ENCODE data around the gene LGALS3BP. TPM values are rescaled to one million over a fixed set of nuclear protein-coding genes. Genes with fewer than 3 reads are reported as not detected.

Gene LGALS3BP
- total and polyA plus RNA-seq, 10 donors, result 33.6 to 188 (median 100) TPM

DNA sequence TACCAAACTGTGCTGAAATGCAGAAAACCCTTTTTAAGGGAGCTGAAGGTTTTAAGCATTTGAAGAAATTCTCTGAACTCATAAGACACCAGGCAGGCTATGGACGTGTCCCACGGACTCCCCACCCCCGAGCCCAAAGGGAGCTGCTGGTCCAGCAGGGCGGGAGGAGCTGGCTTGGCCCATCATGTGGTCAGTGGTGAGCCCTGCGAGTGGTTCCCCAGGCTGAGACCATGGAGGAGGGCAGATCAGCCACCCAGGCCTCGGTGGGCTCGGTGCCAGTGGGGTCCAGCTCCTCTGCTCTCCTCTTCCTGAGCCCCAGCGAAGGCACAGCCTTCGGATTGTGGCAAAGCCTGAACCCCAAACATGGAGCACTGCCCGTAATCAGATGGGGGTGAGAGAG, 27.0 kb downstream of the LGALS3BP start:
- DNase-seq, result no peak
- intact Hi-C loops (cut with DNase I; ENCODE audit: low total_unique reads), result no loop called here
- no peak overlapping the region for H3K27ac ChIP-seq
- WGBS, 5 donors, result 87 to 95% (median 92%) methylated on average over 4 to 10 of the region's 10 CpGs
- H3K36me3 ChIP-seq, result no peaks in the 10 kb centered on the region
- H3K9me3 ChIP-seq, result peaks cover 0 to 24% (median 17%) of the 10 kb centered on the region in 8 donors
- H3K27me3 ChIP-seq (replicated peaks in 1 of 7), result peaks cover 0 to 6% (median 0%) of the 10 kb centered on the region in 7 donors
- TF ChIP-seq CTCF (IDR thresholded peaks at IDR 0.05 in 8 of 11, conservative IDR thresholded peaks at IDR 0.05 in 3 of 11) (no peak), POLR2A (IDR thresholded peaks at IDR 0.05) (no peak), POLR2AphosphoS5 (IDR thresholded peaks at IDR 0.05) (no peak)
- peaks cover 0 to 13% (median 6%) of the 10 kb centered on the region in 6 donors for H3K4me1 ChIP-seq
- no peak overlapping the region for H3K4me3 ChIP-seq

DNA sequence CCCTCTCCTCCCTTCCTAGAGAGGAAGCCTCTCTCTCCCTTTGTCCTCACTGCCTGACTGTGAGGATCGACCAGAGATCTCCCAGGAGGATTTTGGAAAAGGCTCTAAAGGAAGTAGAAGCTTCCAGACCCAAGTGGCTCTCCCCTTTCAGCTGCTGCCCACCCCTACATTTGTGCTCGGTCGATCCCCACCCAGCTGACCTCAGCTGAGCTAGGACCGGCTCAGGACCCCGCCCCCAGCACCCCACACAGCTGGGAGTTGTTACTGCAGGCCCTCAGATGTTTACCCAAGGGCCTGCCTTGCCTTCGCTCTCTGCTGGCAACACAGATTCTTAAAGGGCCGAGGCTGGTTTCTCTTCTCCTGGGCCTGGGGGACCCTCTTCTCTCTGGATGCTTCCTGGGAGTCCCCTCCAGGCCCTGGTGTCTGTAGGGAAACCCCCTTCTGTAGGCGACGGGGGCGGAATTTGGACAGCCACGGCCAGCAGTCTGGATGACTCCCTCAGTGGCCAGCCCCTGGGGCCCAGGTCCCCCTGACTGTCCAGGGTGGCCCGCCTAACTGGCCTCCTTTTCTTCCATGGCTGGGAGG, 27.7 kb downstream of the LGALS3BP start:
- peaks cover 2 to 20% (median 7%) of the 10 kb centered on the region in 6 donors for H3K4me1 ChIP-seq
- intact Hi-C loops (cut with DNase I; ENCODE audit: low total_unique reads), result no loop called here
- H3K4me3 ChIP-seq, result no peak overlapping the region
- H3K27me3 ChIP-seq (replicated peaks in 1 of 7), result peaks cover 0 to 6% (median 0%) of the 10 kb centered on the region in 7 donors
- 58 to 86% (median 71%) methylated on average over 11 to 12 of the region's 12 CpGs for WGBS, 5 donors
- H3K27ac ChIP-seq, result peak overlapping the region in 5 of 8 donors; percentile 0 to 31 (median 8)
- no peaks in the 10 kb centered on the region for H3K36me3 ChIP-seq
- TF ChIP-seq POLR2A (IDR thresholded peaks at IDR 0.05) (no peak), POLR2AphosphoS5 (IDR thresholded peaks at IDR 0.05) (no peak), CTCF (IDR thresholded peaks at IDR 0.05 in 8 of 11, conservative IDR thresholded peaks at IDR 0.05 in 3 of 11) (no peak)
- H3K9me3 ChIP-seq, result peaks cover 0 to 24% (median 17%) of the 10 kb centered on the region in 8 donors
- no peak for DNase-seq

DNA sequence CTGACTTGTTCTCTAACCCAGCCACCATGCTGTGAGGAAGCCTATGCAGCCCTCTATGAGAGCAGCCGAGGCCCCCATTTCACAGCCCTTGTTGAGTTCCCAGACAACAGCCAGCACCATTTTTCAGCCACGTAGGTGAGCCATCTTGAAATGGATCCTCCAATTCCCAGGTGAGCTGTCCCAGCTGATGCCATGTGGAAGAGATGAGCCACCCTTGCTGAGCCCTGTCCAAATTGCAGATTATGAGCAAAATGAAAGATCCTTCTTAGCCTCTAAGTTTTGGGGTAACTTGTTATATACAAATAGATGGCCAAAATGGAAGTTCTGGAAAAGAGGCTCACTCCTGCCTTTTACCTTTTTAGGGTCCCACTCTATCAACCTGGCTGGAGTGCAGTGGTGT, 28.9 kb downstream of the LGALS3BP start:
- H3K9me3 ChIP-seq, result peaks cover 0 to 24% (median 17%) of the 10 kb centered on the region in 8 donors
- no peak for DNase-seq
- intact Hi-C loops (cut with DNase I; ENCODE audit: low total_unique reads), result no loop called here
- H3K27ac ChIP-seq, result no peak overlapping the region
- 83 to 94% (median 88%) methylated on average over 2 of the region's 2 CpGs for WGBS, 5 donors
- no peak overlapping the region for H3K4me3 ChIP-seq
- peaks cover 6 to 28% (median 16%) of the 10 kb centered on the region in 6 donors for H3K4me1 ChIP-seq
- peaks cover 0 to 6% (median 0%) of the 10 kb centered on the region in 7 donors for H3K27me3 ChIP-seq (replicated peaks in 1 of 7)
- no peaks in the 10 kb centered on the region for H3K36me3 ChIP-seq
- TF ChIP-seq POLR2A (IDR thresholded peaks at IDR 0.05) (no peak), POLR2AphosphoS5 (IDR thresholded peaks at IDR 0.05) (no peak), CTCF (IDR thresholded peaks at IDR 0.05 in 8 of 11, conservative IDR thresholded peaks at IDR 0.05 in 3 of 11) (no peak)

- no peak for DNase-seq
- Histone ChIP-seq H3K36me3 (no peaks in the 10 kb centered on the region), H3K27me3 (replicated peaks in 1 of 7) (peaks cover 0 to 4% (median 0%) of the 10 kb centered on the region in 7 donors), H3K4me1 (peaks cover 6 to 28% (median 16%) of the 10 kb centered on the region in 6 donors), H3K9me3 (peaks cover 0 to 24% (median 17%) of the 10 kb centered on the region in 8 donors), H3K27ac (peak overlapping the region in 7 of 8 donors; percentile 34 to 73 (median 58)), H3K4me3 (no peak overlapping the region)
- WGBS, 5 donors, result 64 to 81% (median 76%) methylated on average over 15 to 18 of the region's 18 CpGs
- intact Hi-C loops (cut with DNase I; ENCODE audit: low total_unique reads), result no loop called here
- TF ChIP-seq POLR2AphosphoS5 (IDR thresholded peaks at IDR 0.05) (peak in 1 of 3 donors; percentile 44), POLR2A (IDR thresholded peaks at IDR 0.05) (no peak), CTCF (IDR thresholded peaks at IDR 0.05 in 8 of 11, conservative IDR thresholded peaks at IDR 0.05 in 3 of 11) (no peak)
These were observed 32.2 kb downstream of the LGALS3BP start for GRCh38 chr17:78947235-78948149.

All from spleen (tissue), 11 donors.